ENCODE results near the gene AHNAK2.

DNA sequence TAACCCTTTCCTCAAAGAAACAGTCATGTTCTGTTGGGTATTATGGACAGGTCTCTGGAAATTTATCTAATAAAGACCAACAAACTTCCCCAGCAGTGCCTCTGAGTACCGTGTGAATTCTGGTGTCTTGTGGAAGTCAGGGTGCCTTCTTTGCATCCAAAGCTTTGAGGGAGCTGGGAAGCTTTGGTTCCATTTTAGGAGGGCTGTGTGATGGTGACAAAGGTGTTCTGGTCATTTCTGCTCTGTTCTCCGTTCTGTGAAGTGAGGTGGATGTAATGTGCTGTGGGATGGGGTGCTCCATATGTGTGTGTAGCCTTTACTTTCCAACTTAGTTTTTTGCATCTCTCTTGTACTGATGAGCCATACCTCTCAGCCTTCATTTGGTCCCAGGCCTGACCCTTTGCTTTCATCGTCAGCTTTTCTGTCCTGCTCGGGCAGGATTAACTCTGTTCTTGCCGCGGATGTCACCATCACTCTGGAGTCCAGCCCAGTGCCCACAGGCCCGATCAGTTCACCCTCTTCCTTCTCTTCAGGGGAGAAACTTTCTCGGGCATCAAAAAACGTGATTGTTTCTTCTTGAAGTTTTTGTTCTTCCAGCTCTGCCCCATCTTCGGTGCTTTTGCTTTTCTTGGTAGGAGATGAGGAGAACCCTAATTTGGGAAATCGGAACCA is 40.3 kb downstream of the AHNAK2 start:
- TF ChIP-seq, protein P1, sequence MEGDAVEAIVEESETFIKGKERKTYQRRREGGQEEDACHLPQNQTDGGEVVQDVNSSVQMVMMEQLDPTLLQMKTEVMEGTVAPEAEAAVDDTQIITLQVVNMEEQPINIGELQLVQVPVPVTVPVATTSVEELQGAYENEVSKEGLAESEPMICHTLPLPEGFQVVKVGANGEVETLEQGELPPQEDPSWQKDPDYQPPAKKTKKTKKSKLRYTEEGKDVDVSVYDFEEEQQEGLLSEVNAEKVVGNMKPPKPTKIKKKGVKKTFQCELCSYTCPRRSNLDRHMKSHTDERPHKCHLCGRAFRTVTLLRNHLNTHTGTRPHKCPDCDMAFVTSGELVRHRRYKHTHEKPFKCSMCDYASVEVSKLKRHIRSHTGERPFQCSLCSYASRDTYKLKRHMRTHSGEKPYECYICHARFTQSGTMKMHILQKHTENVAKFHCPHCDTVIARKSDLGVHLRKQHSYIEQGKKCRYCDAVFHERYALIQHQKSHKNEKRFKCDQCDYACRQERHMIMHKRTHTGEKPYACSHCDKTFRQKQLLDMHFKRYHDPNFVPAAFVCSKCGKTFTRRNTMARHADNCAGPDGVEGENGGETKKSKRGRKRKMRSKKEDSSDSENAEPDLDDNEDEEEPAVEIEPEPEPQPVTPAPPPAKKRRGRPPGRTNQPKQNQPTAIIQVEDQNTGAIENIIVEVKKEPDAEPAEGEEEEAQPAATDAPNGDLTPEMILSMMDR (IDR thresholded peaks at IDR 0.05; ENCODE audit: insufficient read depth, low read length, poor library complexity, severe bottlenecking) = no peak
- TF ChIP-seq EZH2phosphoT487 (conservative IDR thresholded peaks at IDR 0.05; ENCODE audit: low read length) = no peak
